ENCODE data around the gene MAD1L1.
"Not testable (repeated sequence)": the region's sequence is repeated elsewhere in the genome, so short reads cannot be mapped to it uniquely, and the experiment has no call there.

Gene MAD1L1

DNA sequence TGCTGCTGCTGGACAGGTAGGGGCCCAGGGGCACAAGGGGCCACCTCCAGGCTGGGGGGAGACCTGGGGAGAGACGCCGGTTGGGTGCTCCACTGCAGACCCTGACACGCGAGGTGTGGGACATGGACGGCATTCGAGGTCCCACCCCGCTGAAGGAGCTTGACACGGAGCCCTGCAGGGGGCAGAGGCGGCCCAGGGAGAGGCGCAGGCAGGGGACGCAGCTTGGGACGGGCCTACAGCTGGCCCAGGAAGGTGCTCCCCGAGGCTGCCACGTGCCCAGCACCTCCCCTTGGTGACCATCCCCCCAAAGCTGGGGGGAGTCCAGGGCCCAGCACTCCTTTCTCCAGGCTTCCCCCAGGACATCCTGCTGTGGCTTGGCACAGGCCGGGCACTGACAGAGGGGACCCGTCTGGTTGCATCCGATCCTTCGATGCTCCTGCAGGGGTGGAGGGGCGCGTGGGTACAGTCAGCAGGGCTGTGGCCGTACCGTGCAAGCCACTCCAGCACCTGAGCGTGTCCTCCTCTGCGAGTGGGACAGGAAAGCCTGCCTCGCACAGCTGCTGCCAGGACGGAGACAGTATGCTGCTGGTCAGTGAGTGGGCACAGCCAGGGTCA is 388.3 kb downstream of the MAD1L1 start:
- DNase-seq (ENCODE audit: low read depth in 2 of 3, low spot score in 1 of 3): no peak

DNA sequence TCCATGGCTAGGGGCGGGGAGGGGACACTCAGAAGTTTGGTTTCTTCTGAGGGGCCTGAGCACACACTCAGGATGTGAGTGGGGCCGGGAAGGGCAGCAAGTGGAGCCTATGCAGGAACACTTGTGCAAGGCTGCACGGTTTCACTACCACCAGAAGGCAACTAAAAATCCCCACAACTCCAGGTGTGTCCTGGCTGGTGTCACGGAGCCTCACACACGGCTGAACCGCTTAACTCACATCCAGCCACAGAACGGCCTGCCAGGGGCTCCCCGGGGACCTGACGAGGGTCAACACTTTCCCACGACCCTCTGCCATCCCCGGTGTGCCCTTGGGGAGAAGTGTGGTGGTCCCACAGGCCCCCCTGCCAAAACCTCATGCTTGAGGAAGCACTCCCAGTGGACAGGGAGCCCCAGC is 388.8 kb downstream of the MAD1L1 start:
- no peak for DNase-seq (ENCODE audit: low read depth in 2 of 3, low spot score in 1 of 3)

- DNase-seq (ENCODE audit: low read depth in 2 of 3, low spot score in 1 of 3): no peak
Measured at GRCh38 chr7:1843271-1843861, 389.4 kb downstream of the MAD1L1 start.

DNA sequence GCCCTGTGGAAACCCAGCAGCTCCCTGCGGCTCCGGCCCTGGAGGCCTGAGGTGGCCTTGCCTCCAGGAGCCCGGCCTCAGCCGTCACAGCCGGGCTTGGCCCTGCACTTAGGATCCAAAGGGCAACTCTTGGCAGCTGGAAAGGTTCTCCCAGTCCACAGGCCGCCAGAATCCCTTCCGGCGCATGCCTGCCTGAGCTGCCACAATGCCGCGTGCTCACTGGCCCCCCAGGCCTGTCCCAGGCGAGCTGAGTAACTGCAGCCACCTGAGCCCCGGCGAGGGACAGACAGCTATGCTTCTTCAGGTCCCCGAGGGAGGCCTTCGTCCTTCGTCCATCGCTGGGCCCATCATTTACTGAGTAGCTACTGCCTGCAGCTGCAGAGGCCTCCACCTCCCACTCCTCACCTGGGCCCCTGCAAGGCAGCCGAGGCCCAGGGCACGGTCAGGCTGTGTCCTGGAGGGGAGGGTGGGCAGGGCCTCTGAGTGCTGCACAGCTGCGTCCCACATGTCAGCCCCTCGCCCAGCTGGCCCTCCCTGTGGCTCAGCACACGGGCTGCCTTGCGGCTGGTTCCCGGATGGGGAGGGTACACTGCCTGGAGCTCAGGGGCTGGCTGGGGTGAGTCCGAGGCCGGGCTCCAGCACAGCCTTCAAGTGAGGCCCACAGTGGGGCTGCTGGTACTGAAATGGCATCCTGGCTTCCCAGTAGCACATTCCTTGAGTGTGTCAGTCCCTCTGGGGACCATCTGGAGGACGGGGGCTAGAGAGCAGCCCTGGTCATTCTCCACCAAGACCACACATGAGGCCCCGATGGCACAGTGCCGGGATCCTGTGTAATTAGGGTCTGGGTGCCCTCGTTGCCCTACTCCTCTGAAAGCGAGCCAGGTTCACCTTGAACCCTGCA is 390.2 kb downstream of the MAD1L1 start:
- DNase-seq (ENCODE audit: low read depth in 2 of 3, low spot score in 1 of 3): no peak

DNA sequence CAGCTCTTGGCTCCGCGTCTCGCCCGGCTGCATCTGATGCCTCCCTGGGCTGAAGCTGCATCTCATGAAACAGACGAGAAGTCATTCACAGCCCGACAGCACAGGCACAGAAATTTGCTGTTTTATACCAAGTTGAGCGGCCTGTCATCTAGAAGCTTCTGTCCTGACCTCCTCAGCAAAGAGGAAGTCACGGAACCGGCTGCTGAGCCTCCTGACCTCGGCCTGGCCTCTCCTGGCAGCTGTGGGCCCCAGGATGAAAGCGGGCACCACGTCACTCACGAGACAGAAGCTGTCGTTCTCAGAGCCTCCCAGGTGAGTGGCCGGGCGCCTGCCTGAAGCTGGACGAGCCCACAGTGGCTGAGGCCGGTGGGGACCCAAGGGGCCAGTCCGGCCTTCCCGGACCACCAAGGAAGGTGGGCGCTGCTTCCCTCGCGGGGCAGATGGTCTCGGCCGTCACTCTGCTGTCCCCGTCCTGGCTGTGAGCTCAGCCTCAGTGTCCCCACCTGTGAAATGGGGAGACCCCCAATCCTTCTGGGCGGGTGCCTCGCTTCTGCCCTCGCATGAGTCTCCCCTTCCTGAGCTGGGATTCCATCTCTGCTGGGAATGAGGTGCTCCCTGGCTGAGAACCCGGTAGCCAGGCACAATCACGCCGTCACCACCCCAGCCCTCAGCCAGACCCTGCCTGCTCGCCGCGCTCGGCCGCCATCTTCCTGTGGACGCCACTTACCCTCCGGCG is 391.3 kb downstream of the MAD1L1 start:
- not testable (repeated sequence) for DNase-seq (ENCODE audit: low read depth in 2 of 3, low spot score in 1 of 3)

GRCh38 chr7:1840744-1841143 is 392.0 kb downstream of the MAD1L1 start:
- not testable (repeated sequence) for DNase-seq (ENCODE audit: low read depth in 2 of 3, low spot score in 1 of 3)

DNA sequence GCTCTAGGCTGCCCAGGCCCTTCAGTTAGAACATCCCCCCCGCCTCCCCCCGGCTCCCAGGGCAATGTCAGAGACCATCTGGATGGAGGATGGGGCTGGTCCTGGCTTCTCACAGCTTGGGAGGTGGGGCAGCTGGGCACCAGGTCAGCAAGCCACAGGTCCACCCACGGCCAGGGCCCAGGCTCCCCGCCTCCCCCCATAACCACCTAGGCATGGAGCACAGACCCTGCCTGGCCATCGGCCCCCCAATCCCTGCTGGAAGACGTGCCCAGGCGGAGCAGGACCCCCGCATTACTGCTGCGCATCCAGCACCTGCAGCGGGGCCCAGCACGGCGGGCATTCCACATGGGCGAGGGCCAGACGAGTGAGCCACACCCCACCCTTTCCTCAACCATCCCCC is 393.0 kb downstream of the MAD1L1 start:
- no peak for DNase-seq (ENCODE audit: low read depth in 2 of 3, low spot score in 1 of 3)

DNA sequence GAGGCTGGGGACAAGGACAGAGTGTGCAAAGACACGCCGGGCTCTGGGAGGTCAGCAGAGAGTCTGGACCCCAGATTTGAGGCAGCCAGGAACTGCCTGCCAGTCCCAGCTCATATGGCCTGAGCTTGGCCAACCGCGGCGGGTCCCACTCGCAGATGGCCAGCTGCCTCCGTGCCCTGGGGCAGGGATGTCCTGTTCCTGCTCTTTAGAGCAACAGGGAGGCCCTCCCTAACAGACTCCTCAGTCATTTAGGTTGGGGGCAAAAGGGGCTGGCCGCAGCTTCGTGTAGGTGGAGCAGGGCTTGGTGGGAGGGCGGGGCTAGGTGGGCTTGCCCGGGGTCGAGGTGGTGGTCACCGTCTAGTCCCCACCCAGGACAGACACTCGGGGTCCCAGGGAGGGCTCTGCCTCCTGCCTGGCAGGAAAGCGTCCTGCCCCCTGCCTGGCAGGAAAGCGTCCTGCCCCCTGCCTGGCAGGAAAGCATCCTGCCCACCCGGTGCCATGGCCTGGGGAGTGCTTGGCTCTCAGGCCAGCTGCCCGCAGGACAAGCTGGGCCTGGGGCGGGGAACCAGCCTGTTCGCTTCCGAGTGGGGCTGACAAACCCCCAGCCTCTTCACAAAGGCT is 393.7 kb downstream of the MAD1L1 start:
- not testable (repeated sequence) for DNase-seq (ENCODE audit: low read depth in 2 of 3, low spot score in 1 of 3)

GRCh38 chr7:1838544-1838872 is 394.2 kb downstream of the MAD1L1 start:
- not testable (repeated sequence) for DNase-seq (ENCODE audit: low read depth in 2 of 3, low spot score in 1 of 3)

DNA sequence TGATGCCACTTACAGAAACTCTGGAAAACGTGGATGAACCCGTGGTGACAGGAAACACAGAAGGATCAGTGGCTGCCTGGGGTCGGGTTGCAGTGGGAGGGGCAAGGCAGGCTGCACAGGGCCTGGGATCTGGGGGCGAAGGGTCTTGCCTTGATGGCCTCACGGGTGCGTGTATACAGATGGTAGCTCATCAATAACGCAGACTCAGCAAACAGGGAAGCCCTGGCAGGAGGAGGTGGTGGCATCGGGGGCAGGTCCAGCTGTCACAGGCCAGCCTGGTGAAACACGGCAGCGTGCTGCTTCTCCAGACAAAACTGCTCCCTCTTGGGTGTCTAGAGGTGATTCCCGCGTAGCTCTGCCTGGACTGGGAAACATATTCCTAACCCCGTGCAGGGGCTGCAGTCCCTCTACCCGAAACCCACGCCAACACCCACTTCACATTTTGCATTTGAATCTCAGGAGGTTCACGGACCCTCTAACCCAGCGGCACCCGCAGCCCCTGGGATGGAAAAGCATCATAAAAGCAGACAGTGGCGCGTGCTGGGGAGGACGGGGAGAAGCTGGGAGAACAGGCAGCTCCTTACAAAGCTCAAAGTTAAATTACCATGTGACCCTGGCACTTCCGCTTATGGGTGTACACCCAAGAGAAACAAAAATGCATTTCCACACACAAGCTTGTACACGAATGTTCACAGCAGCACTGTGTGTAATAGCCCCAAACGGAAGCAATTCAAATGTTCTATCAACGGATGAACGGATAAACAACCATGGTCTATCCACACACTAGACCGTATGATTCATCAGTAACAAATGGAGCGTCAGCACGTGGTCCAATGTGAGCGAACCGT is 394.8 kb downstream of the MAD1L1 start:
- DNase-seq (ENCODE audit: low read depth in 2 of 3, low spot score in 1 of 3): not testable (repeated sequence)

- not testable (repeated sequence) for DNase-seq (ENCODE audit: low read depth in 2 of 3, low spot score in 1 of 3)
Measured at GRCh38 chr7:1831933-1832535, 400.7 kb downstream of the MAD1L1 start.

DNA sequence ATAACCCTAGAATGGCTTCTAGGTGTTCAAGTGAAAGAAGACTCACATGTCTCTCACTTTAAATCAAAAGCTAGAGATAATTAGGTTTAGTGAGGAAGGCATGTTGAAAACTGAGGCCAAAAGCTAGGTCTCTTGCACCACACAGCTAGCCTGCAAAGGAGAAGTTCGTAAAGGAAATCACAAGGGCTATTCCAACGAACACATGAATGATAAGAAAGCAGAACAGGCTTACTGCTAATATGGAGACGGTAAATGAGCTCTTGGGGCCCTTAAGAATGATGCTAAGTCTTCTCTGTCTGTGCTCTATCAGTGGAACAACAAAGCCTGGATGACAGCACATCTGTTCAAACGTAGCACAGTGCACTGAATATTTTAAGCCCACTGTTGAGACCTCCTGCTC is 401.3 kb downstream of the MAD1L1 start:
- not testable (repeated sequence) for DNase-seq (ENCODE audit: low read depth in 2 of 3, low spot score in 1 of 3)

DNA sequence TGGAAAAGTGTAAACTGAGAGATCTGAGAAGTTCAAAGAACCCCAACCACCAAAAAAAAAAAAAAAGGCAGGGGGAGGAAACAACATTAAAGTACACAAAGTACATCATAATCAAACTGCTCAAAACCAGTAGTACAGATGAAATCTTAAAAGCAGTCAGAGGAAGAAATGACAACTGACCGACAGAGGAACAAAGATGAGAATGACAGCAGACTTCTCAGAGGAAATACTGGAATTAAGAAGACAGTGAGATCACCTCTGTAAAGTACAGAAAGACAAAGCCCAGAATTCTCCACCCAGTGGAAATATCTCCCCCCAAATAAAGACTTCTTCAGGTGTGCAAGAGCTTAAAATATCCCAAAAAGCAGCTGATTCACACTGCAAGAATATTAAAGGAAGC is 403.1 kb downstream of the MAD1L1 start:
- DNase-seq (ENCODE audit: low read depth in 2 of 3, low spot score in 1 of 3): not testable (repeated sequence)

DNA sequence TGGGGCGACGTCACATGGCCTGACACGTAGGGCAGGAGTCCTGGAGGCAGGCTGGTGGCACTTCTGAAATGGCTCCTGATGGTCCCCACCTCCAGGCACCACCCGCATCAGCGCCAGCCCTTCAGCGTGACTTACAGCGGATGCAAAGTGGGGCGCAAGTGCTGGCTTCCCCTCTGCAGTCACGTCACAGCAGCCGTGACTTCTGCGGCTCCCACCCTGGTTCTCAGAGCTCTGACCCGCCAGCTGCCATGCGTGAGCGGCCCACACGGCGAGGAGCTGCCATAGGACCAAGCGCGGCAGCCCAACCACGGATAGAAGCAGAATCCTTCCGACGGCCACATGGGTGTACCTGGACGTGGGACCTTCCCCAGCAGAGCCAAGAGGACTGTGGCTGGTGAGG is 403.6 kb downstream of the MAD1L1 start:
- no peak for DNase-seq (ENCODE audit: low read depth in 2 of 3, low spot score in 1 of 3)

- DNase-seq (ENCODE audit: low read depth in 2 of 3, low spot score in 1 of 3): not testable (repeated sequence)
Measured at GRCh38 chr7:1828170-1828569, 404.6 kb downstream of the MAD1L1 start.

GRCh38 chr7:1827521-1827981 is 405.2 kb downstream of the MAD1L1 start:
- not testable (repeated sequence) for DNase-seq (ENCODE audit: low read depth in 2 of 3, low spot score in 1 of 3)

- not testable (repeated sequence) for DNase-seq (ENCODE audit: low read depth in 2 of 3, low spot score in 1 of 3)
Measured at GRCh38 chr7:1826931-1827330, 405.8 kb downstream of the MAD1L1 start.

GRCh38 chr7:1825897-1826741 is 406.6 kb downstream of the MAD1L1 start:
- no peak for DNase-seq (ENCODE audit: low read depth in 2 of 3, low spot score in 1 of 3)

GRCh38 chr7:1825647-1825896 is 407.2 kb downstream of the MAD1L1 start:
- not testable (repeated sequence) for DNase-seq (ENCODE audit: low read depth in 2 of 3, low spot score in 1 of 3)

Measured in stimulated activated CD4-positive, alpha-beta T cell treated with anti-CD3 and anti-CD28 coated beads, Interleukin-12 subunit alpha, Interleukin-12 subunit beta, amount 100 ng/mL, for 48 hours (primary cell).